Muscle layer of colon (tissue), 2 donors: ENCODE data around the gene NDUFA5.
"Not testable (repeated sequence)": the region's sequence is repeated elsewhere in the genome, so short reads cannot be mapped to it uniquely, and the experiment has no call there.

Source experiments
- H3K27ac ChIP-seq: one replicate; pipeline ENCODE4 v1.7.0; 2013; ENCODE audit warnings: low read depth, mild to moderate bottlenecking, low read length, moderate library complexity
- H3K27me3 ChIP-seq, 2 donors: one replicate each; pipeline ENCODE4 v1.7.0; 2013; ENCODE audit warnings: low read length in 2 of 2, mild to moderate bottlenecking in 2 of 2; ENCODE audit not compliant: insufficient read depth in 2 of 2, control insufficient read depth in 1 of 2
- H3K36me3 ChIP-seq: one replicate; pipeline ENCODE4 v1.7.0; 2013; ENCODE audit warnings: mild to moderate bottlenecking, low read length; ENCODE audit not compliant: insufficient read depth
- H3K4me1 ChIP-seq: one replicate; pipeline ENCODE4 v1.7.0; 2013; ENCODE audit warnings: mild to moderate bottlenecking, low read length; ENCODE audit not compliant: insufficient read depth
- H3K4me3 ChIP-seq, 2 donors: one replicate each; pipeline ENCODE4 v1.7.0; 2013; ENCODE audit warnings: low read length in 2 of 2, low read depth in 1 of 2, mild to moderate bottlenecking in 1 of 2, moderate library complexity in 1 of 2
- H3K9ac ChIP-seq: one replicate; pipeline ENCODE4 v1.7.0; 2013; ENCODE audit warnings: low read length
- H3K9me3 ChIP-seq: one replicate; pipeline ENCODE4 v1.7.0; 2013; ENCODE audit warnings: mild to moderate bottlenecking, low read length
- donor health status: abdominal sarcoma.
- donor health status: Adenocarcinoma of cecum.

Gene NDUFA5

GRCh38 chr7:123533929-123534382 is 23.7 kb downstream of the NDUFA5 start:
- H3K9me3 ChIP-seq, result no peaks in the 10 kb centered on the region
- H3K27me3 ChIP-seq, result no peaks in the 10 kb centered on the region
- H3K4me3 ChIP-seq, result peak overlapping the region; percentile 12 to 92
- H3K4me1 ChIP-seq, result peaks cover 5% of the 10 kb centered on the region
- H3K36me3 ChIP-seq, result no peaks in the 10 kb centered on the region
- H3K27ac ChIP-seq, result no peak overlapping the region
- H3K9ac ChIP-seq, result peak overlapping the region; percentile 42

GRCh38 chr7:123533553-123533917 is 24.1 kb downstream of the NDUFA5 start:
- H3K9ac ChIP-seq, result no peak overlapping the region
- H3K27me3 ChIP-seq, result no peaks in the 10 kb centered on the region
- H3K27ac ChIP-seq, result no peak overlapping the region
- no peaks in the 10 kb centered on the region for H3K9me3 ChIP-seq
- no peaks in the 10 kb centered on the region for H3K36me3 ChIP-seq
- H3K4me3 ChIP-seq, result no peak overlapping the region
- peaks cover 5% of the 10 kb centered on the region for H3K4me1 ChIP-seq

- not testable (repeated sequence) for H3K4me3 ChIP-seq, H3K9ac ChIP-seq, H3K36me3 ChIP-seq, H3K27ac ChIP-seq, H3K27me3 ChIP-seq, H3K4me1 ChIP-seq, H3K9me3 ChIP-seq
These were observed 24.6 kb downstream of the NDUFA5 start for GRCh38 chr7:123532788-123533552.

GRCh38 chr7:123532343-123532742 is 25.3 kb downstream of the NDUFA5 start:
- not testable (repeated sequence) for H3K4me1 ChIP-seq, H3K4me3 ChIP-seq, H3K27me3 ChIP-seq, H3K9ac ChIP-seq, H3K27ac ChIP-seq, H3K36me3 ChIP-seq, H3K9me3 ChIP-seq

GRCh38 chr7:123530035-123530591 is 27.5 kb downstream of the NDUFA5 start:
- not testable (repeated sequence) for H3K9ac ChIP-seq, H3K27me3 ChIP-seq, H3K27ac ChIP-seq, H3K9me3 ChIP-seq, H3K4me3 ChIP-seq, H3K4me1 ChIP-seq, H3K36me3 ChIP-seq

GRCh38 chr7:123528265-123528664 is 29.4 kb downstream of the NDUFA5 start:
- H3K4me1 ChIP-seq, result no peaks in the 10 kb centered on the region
- H3K9ac ChIP-seq, result no peak overlapping the region
- no peaks in the 10 kb centered on the region for H3K27me3 ChIP-seq
- H3K4me3 ChIP-seq, result no peak overlapping the region
- H3K9me3 ChIP-seq, result no peaks in the 10 kb centered on the region
- no peak overlapping the region for H3K27ac ChIP-seq
- H3K36me3 ChIP-seq, result no peaks in the 10 kb centered on the region

- not testable (repeated sequence) for H3K27me3 ChIP-seq, H3K4me3 ChIP-seq, H3K9me3 ChIP-seq, H3K9ac ChIP-seq, H3K4me1 ChIP-seq, H3K27ac ChIP-seq, H3K36me3 ChIP-seq
These were observed 29.8 kb downstream of the NDUFA5 start for GRCh38 chr7:123527712-123528225.

GRCh38 chr7:123526533-123526932 is 31.1 kb downstream of the NDUFA5 start:
- H3K36me3 ChIP-seq, H3K9me3 ChIP-seq, H3K4me1 ChIP-seq, H3K27ac ChIP-seq, H3K27me3 ChIP-seq, H3K9ac ChIP-seq, H3K4me3 ChIP-seq: not testable (repeated sequence)

GRCh38 chr7:123522066-123522465 is 35.6 kb downstream of the NDUFA5 start:
- Histone ChIP-seq H3K4me1 (no peaks in the 10 kb centered on the region), H3K36me3 (no peaks in the 10 kb centered on the region), H3K9me3 (no peaks in the 10 kb centered on the region), H3K9ac (no peak overlapping the region), H3K27me3 (no peaks in the 10 kb centered on the region), H3K4me3 (no peak overlapping the region), H3K27ac (no peak overlapping the region)

GRCh38 chr7:123505221-123505620 is 52.4 kb downstream of the NDUFA5 start:
- H3K36me3 ChIP-seq, result no peaks in the 10 kb centered on the region
- H3K4me1 ChIP-seq, result no peaks in the 10 kb centered on the region
- H3K27ac ChIP-seq, result no peak overlapping the region
- no peak overlapping the region for H3K4me3 ChIP-seq
- H3K27me3 ChIP-seq, result no peaks in the 10 kb centered on the region
- H3K9me3 ChIP-seq, result no peaks in the 10 kb centered on the region
- H3K9ac ChIP-seq, result no peak overlapping the region

GRCh38 chr7:123502201-123502600 is 55.4 kb downstream of the NDUFA5 start:
- Histone ChIP-seq H3K27ac (no peak overlapping the region), H3K36me3 (no peaks in the 10 kb centered on the region), H3K9me3 (no peaks in the 10 kb centered on the region), H3K27me3 (no peaks in the 10 kb centered on the region), H3K9ac (no peak overlapping the region), H3K4me3 (no peak overlapping the region), H3K4me1 (no peaks in the 10 kb centered on the region)
